NCI-H460 (cell line): Measurements from ENCODE around the gene CDC42SE1. TPM values are rescaled to one million over a fixed set of nuclear protein-coding genes. Genes with fewer than 3 reads are reported as not detected.

Experiments
- DNase-seq: peaks from one replicate; pipeline ENCODE4 v3.0.0-alpha.2; 2016; ENCODE audit warnings: low read depth; ENCODE audit errors: extremely low read depth
- small RNA-seq, 2 experiments: library from RNA; depleted of rRNA; stranded (forward); fragments of <200 nt; gene quantifications; one replicate each; pipeline ENCODE3, GENCODE V24; 2014
- total RNA-seq: library from RNA; depleted of rRNA; stranded (reverse); fragments of >200 nt; shearing (Covaris generic); gene quantifications from 2 replicates; pipeline ENCODE4 v1.2.3, GENCODE V29; 2014; rRNA removed

The CDC42SE1 gene
- total RNA-seq, 1 experiment from 2014 or later: 101 TPM

GRCh38 chr1:151009674-151010345, 49.6 kb downstream of the CDC42SE1 start:
- DNase-seq: no peak

- DNase-seq: no peak
Measured at GRCh38 chr1:151009206-151009587, 50.2 kb downstream of the CDC42SE1 start.

- DNase-seq: peak; percentile 98
Measured at GRCh38 chr1:151008244-151009205, 50.9 kb downstream of the CDC42SE1 start, which contains the start of gene PRUNE1. PRUNE1 (plus strand) TSS chr1:151008449; CDS start chr1:151008633, 184 bp downstream.

- no peak for DNase-seq
Measured at GRCh38 chr1:151007853-151008243, 51.6 kb downstream of the CDC42SE1 start.

GRCh38 chr1:151006327-151007052, 52.9 kb downstream of the CDC42SE1 start, which contains the start of gene MINDY1:
MINDY1 (minus strand) TSS chr1:151006902; CDS start chr1:151002617, 4,285 bp downstream.
- peak; percentile 88 for DNase-seq

GRCh38 chr1:151005729-151006319, 53.6 kb downstream of the CDC42SE1 start:
- DNase-seq: no peak

- no peak for DNase-seq
Measured at GRCh38 chr1:151003180-151003579, 56.2 kb downstream of the CDC42SE1 start.

- DNase-seq: no peak
Measured at GRCh38 chr1:151002611-151003010, 56.8 kb downstream of the CDC42SE1 start.

- DNase-seq: no peak
Measured at GRCh38 chr1:151002051-151002450, 57.4 kb downstream of the CDC42SE1 start.

- DNase-seq: no peak
Measured at GRCh38 chr1:151001602-151002001, 57.8 kb downstream of the CDC42SE1 start.

Small RNA genes within 50 kb of the gene (small RNA-seq; reads per million reads assigned to genes)
- gene RNU6-884P: 0 to 0.06 reads per million in 2 experiments

Other genes starting within 250 kb of the CDC42SE1 start
- gene ARNT, start 183.0 kb downstream of the CDC42SE1 start, total RNA-seq: 22.8 and 27.1 TPM in 2 replicates
- gene CTXND2, start 172.5 kb downstream of the CDC42SE1 start, total RNA-seq: not detected in 2 replicates
- gene SETDB1, start 133.3 kb downstream of the CDC42SE1 start, total RNA-seq: 46.5 and 53.6 TPM in 2 replicates
- gene CERS2, start 84.8 kb downstream of the CDC42SE1 start, total RNA-seq: 354 and 361 TPM in 2 replicates
- 0.10 and 0.61 TPM in 2 replicates for gene ANXA9, start 77.3 kb downstream of the CDC42SE1 start, total RNA-seq
- 12.1 and 13.4 TPM in 2 replicates for gene MINDY1, start 52.7 kb downstream of the CDC42SE1 start, total RNA-seq
- 22.7 and 24.7 TPM in 2 replicates for gene PRUNE1, start 51.2 kb downstream of the CDC42SE1 start, total RNA-seq
- 0.43 and 1.3 TPM in 2 replicates for gene BNIPL, start 23.0 kb downstream of the CDC42SE1 start, total RNA-seq
- gene C1orf56, start 11.9 kb downstream of the CDC42SE1 start, total RNA-seq: 6.1 and 7.2 TPM in 2 replicates
- 82.1 and 84.6 TPM in 2 replicates for gene MLLT11, start 775 bp upstream of the CDC42SE1 start, total RNA-seq
- gene GABPB2, start 11.1 kb upstream of the CDC42SE1 start, total RNA-seq: 14.3 and 18.2 TPM in 2 replicates
- 0.69 and 1.2 TPM in 2 replicates for gene SEMA6C, start 87.0 kb upstream of the CDC42SE1 start, total RNA-seq
- gene TNFAIP8L2, start 97.0 kb upstream of the CDC42SE1 start, total RNA-seq: not detected in 2 replicates
- gene LYSMD1, start 106.3 kb upstream of the CDC42SE1 start, total RNA-seq: 18.0 and 25.1 TPM in 2 replicates
- 95.3 and 96.9 TPM in 2 replicates for gene SCNM1, start 106.5 kb upstream of the CDC42SE1 start, total RNA-seq
- gene TMOD4, start 116.4 kb upstream of the CDC42SE1 start, total RNA-seq: 0.87 TPM in 1 of 2 replicates, not detected in the other
- 88.7 and 95.2 TPM in 2 replicates for gene VPS72, start 130.6 kb upstream of the CDC42SE1 start, total RNA-seq
- 95.2 and 119 TPM in 2 replicates for gene PIP5K1A, start 138.9 kb upstream of the CDC42SE1 start, total RNA-seq
- 216 and 237 TPM in 2 replicates for gene PSMD4, start 195.1 kb upstream of the CDC42SE1 start, total RNA-seq
- 22.6 and 23.0 TPM in 2 replicates for gene ZNF687, start 222.7 kb upstream of the CDC42SE1 start, total RNA-seq